Peyer's patch (tissue), 4 donors: ENCODE measurements around the gene SYNGR1. TPM values are rescaled to one million over a fixed set of nuclear protein-coding genes. Genes with fewer than 3 reads are reported as not detected.
A peak's percentile ranks its signal among the peaks of the same experiment; 100 is the strongest.

ENCODE experiments used
- DNase-seq, 3 donors: peaks; one replicate each; pipeline ENCODE4 v3.0.0-alpha.2; 2017 to 2019
- H3K27ac ChIP-seq, 4 donors: fragments of 200-600 bp; sonication (generic); one replicate each; pipeline ENCODE4 v1.5.1; 2016 to 2019
- H3K27me3 ChIP-seq, 2 donors: fragments of 200-600 bp; sonication (generic); one replicate each; pipeline ENCODE4 v1.5.1; 2019
- H3K36me3 ChIP-seq, 3 donors: fragments of 200-600 bp; sonication (generic); one replicate each; pipeline ENCODE4 v1.5.1; 2016 to 2019
- H3K4me1 ChIP-seq, 4 donors: fragments of 200-600 bp; sonication (generic); one replicate each; pipeline ENCODE4 v1.5.1; 2016 to 2019
- H3K4me3 ChIP-seq, 4 donors: fragments of 200-600 bp; sonication (generic); 1 replicate in 3 of 4; 2 replicates in 1 of 4; pipeline ENCODE4 v1.5.1; 2016 to 2019; ENCODE audit warnings: mild to moderate bottlenecking in 1 of 4
- H3K9me3 ChIP-seq, 4 donors: fragments of 200-600 bp; sonication (generic); one replicate each; pipeline ENCODE4 v1.5.1; 2016 to 2019; ENCODE audit warnings: mild to moderate bottlenecking in 1 of 4
- POLR2A ChIP-seq, 2 donors: fragments of 450-650 bp; IDR thresholded peaks; one replicate each; pipeline ENCODE4 v1.5.1; 2017; ENCODE audit warnings: antibody characterized with exemption in 2 of 2, mild to moderate bottlenecking in 2 of 2, moderate library complexity in 2 of 2
- total RNA-seq, 4 donors: library from RNA; depleted of rRNA; stranded (reverse); fragments of >200 nt; gene quantifications; one replicate each; pipeline ENCODE4 v1.1.0, GENCODE V29; 2016
- TF ChIP-seq, protein P1 (sequence below), 6 experiments: fragments of 450-650 bp in 4 of 6; fragments of 200-600 bp in 2 of 6; sonication (generic) in 1 of 6; IDR thresholded peaks; one replicate each; pipeline ENCODE4 v1.5.1; 2017 to 2019; ENCODE audit warnings: antibody characterized with exemption in 6 of 6, mild to moderate bottlenecking in 3 of 6, moderate library complexity in 1 of 6

SYNGR1 gene
- total RNA-seq, 4 donors from 2014 or later: 0.35 to 22.3 (median 2.5) TPM

DNA sequence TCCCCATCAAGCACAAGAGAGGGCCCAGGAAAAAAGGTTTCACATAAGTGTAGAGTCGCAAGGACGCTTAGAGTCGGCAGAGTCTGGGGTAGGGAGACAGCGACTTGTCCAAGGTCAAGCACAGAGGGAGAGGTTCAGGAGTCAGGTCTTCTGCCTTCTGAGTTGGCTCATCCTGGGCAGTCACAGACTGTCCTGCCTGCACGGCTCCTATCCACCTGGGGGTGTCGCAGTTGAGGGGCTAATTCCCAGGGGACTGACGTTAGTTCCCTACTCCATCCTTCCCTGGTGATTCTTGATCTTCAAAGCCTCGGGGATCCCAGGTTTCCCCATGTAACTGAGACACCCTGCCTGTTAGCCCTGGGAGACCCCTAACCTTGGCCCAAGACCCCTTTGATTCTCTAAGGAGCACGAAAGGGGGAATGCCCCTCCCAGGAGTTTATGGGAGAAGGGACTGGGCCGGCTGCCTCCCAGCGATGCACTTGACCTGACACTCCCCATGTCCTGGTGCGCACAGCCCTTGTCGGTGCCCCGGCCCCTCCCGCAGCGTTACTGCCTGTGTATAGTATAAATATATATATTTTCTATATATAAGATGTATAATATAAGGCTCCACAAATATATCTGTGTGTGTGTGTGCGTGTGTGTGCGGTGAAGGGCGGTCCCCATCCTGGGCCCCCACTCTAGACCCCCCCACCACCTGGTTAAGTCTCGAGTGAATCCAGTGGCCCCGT, 35.1 kb downstream of the SYNGR1 start:
- H3K27me3 ChIP-seq: no peaks in the 10 kb centered on the region
- H3K36me3 ChIP-seq: no peaks in the 10 kb centered on the region
- no peak for DNase-seq
- no peaks in the 10 kb centered on the region for H3K9me3 ChIP-seq
- H3K4me1 ChIP-seq: peaks cover 0 to 6% (median 0%) of the 10 kb centered on the region in 4 donors
- TF ChIP-seq, protein P1, sequence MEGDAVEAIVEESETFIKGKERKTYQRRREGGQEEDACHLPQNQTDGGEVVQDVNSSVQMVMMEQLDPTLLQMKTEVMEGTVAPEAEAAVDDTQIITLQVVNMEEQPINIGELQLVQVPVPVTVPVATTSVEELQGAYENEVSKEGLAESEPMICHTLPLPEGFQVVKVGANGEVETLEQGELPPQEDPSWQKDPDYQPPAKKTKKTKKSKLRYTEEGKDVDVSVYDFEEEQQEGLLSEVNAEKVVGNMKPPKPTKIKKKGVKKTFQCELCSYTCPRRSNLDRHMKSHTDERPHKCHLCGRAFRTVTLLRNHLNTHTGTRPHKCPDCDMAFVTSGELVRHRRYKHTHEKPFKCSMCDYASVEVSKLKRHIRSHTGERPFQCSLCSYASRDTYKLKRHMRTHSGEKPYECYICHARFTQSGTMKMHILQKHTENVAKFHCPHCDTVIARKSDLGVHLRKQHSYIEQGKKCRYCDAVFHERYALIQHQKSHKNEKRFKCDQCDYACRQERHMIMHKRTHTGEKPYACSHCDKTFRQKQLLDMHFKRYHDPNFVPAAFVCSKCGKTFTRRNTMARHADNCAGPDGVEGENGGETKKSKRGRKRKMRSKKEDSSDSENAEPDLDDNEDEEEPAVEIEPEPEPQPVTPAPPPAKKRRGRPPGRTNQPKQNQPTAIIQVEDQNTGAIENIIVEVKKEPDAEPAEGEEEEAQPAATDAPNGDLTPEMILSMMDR (IDR thresholded peaks at IDR 0.05): peak in 3 of 6 experiments; percentile 5 to 27 (median 24)
- no peak for TF ChIP-seq POLR2A (IDR thresholded peaks at IDR 0.05)
- no peak overlapping the region for H3K27ac ChIP-seq
- H3K4me3 ChIP-seq: no peak overlapping the region

DNA sequence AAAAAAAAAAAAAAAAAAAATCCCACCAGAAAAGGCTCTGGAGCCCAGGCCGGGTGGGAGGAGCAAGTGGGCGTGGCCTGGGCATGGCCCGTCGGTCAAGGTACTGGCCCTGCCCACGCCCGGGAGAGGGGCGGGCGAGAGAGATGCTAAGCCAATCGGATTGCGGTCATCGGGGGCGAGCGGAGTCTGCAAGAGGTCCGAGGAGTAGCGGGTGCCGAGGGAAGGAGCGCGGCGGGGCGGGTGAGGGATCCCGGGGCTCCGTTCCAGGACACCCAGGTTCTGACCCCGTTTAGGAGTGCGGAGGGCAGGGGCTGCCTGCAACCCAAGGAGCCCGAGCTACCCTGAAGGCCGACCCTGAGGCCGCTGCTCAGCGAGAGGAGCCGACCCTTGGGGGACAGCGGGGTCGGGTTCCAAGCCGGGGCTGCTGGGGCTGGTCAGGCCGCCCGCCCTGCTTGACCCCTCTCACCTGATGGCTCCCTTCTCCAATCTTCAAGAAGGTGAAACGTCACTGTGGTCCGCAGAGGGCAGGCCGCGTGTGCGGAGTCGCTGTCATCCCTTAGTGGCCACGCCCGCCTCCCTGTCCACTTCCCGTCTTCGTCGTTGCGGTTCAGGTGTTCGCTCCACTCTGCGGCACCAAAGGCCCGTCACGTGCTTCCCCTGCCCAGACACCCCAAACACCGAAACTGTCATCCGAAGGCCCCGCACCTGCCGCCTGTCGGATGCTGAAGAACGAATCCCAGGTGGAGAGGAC, 38.6 kb downstream of the SYNGR1 start:
- peak in 1 of 2 donors; percentile 20 for TF ChIP-seq POLR2A (IDR thresholded peaks at IDR 0.05)
- TF ChIP-seq, protein P1 (IDR thresholded peaks at IDR 0.05): no peak
- Histone ChIP-seq H3K9me3 (no peaks in the 10 kb centered on the region), H3K4me3 (peak overlapping the region; percentile 20 to 68 (median 52)), H3K36me3 (no peaks in the 10 kb centered on the region), H3K27ac (peak overlapping the region in 3 of 4 donors; percentile 57 to 87 (median 73)), H3K27me3 (no peaks in the 10 kb centered on the region), H3K4me1 (peaks cover 0 to 6% (median 0%) of the 10 kb centered on the region in 4 donors)
- DNase-seq: peak; percentile 77 to 95 (median 93)

DNA sequence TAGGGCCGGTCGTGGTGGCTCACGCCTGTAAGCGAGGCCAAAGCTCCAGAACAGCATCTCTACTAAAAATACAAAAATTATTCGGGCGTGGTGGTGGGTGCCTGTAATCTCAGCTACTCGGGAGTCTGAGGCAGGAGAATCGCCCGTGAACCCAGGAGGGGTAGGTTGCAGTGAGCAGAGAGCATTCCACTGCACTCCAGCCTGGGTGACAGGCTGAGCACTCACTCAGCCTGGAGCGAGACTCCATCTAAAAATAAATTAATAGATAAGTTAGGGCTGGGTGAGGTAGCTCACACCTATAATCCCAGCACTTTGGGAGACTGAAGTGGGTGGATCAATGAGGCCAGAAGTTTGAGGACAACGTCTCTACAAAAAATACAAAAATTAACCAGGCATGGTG, 39.6 kb downstream of the SYNGR1 start:
- H3K27me3 ChIP-seq: no peaks in the 10 kb centered on the region
- H3K4me1 ChIP-seq: peaks cover 0 to 6% (median 0%) of the 10 kb centered on the region in 4 donors
- no peaks in the 10 kb centered on the region for H3K9me3 ChIP-seq
- no peak overlapping the region for H3K4me3 ChIP-seq
- peak overlapping the region in 1 of 4 donors; percentile 87 for H3K27ac ChIP-seq
- DNase-seq: no peak
- no peaks in the 10 kb centered on the region for H3K36me3 ChIP-seq
- TF ChIP-seq POLR2A (IDR thresholded peaks at IDR 0.05): no peak
- TF ChIP-seq, protein P1 (IDR thresholded peaks at IDR 0.05): no peak

DNA sequence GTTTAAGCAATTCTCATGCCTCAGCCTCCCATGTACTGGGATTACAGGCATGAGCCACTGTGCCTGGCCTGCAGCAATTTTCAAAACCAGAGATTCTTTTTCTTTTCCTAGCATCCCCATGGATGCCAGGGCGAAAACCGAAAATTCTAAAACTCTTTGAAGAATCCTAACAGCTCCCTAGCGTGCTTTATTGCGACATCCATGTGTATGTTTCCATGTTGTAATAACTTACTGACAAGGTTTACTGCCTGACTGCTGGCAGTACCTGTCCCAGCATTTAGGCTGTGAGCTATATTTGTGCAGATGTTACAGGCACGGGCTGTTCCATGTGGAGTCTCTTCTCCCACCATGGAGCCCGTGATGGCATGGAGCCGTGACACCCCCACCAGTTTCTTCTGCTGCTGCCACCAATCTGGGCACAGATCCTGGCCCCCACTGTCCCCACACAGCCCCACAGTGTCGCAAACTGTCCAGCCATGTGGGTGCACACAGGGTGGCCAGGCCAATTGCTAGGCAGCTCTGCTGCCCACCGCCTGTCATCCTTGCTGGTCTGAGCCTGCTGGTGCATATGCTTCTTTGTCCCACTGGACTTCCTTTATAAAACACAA, 42.7 kb downstream of the SYNGR1 start:
- Histone ChIP-seq H3K4me1 (peaks cover 0 to 6% (median 0%) of the 10 kb centered on the region in 4 donors), H3K27me3 (no peaks in the 10 kb centered on the region), H3K4me3 (no peak overlapping the region), H3K27ac (no peak overlapping the region), H3K9me3 (no peaks in the 10 kb centered on the region), H3K36me3 (no peaks in the 10 kb centered on the region)
- TF ChIP-seq, protein P1 (IDR thresholded peaks at IDR 0.05): no peak
- TF ChIP-seq POLR2A (IDR thresholded peaks at IDR 0.05): no peak
- DNase-seq: no peak

DNA sequence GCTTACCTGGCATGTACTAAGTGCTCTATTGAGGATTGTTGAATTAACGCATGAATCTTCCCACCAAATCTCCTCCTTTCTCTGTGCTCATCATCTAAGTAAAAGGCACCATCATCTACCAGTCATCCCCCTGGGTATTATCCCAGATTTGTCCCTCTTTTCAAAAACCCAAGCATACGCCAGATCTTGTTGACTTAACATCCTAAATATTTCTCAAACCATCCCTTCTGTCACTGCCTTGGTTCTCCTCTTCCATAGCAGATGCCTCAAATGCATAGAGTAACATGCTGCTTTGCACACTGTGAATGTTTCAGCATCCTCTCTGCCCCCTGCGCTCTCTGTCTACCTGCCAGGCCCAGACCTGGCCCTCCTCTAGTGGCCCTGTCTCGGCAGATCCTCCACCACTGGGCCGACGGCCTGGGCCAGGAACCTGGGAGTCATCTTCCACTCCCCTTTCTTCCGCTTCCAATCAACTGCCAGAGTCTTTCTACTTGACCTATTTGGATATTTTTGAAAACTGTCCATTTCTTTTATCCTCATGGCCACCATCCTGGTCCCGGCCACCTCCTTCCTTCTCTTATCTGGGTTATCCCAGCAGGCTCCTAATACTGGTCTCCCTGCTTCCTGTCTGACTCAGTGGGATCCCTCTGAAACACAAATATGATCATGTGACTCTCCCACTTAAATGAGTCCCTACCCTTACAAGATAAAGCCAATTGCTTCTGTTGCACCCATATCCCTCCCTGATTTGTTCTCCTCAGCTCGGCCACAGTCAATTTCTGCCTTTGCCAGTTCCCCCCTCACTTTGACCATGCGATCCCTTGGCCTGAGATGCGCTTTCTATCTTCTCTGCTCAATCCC, 46.4 kb downstream of the SYNGR1 start:
- no peak for DNase-seq
- Histone ChIP-seq H3K36me3 (no peaks in the 10 kb centered on the region), H3K9me3 (no peaks in the 10 kb centered on the region), H3K4me3 (no peak overlapping the region), H3K27me3 (no peaks in the 10 kb centered on the region), H3K27ac (no peak overlapping the region), H3K4me1 (peaks cover 4 to 7% (median 5%) of the 10 kb centered on the region in 4 donors)
- TF ChIP-seq, protein P1 (IDR thresholded peaks at IDR 0.05): no peak
- TF ChIP-seq POLR2A (IDR thresholded peaks at IDR 0.05): no peak
